ENCODE measurements around the gene PSMC3IP.

DNA sequence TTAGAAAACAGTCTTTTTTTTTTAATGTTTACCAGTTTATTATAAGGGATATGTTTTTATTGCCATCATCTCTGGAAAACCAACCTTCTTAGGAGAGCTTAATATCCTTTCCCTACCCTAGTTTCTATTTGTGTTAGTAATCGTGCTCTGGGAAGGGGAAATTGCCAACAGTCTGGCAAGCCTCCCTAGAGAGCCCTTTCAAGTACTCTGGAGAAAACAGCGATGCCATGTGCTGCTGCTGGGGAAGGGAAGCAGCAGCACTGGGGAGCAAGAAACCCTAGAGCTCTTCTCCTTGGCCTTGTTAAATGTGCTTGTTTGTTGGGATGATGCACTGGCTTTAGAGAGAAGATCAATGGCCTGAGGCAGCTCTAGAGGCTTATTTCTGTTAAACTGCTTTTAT lies 21.4 kb upstream of the PSMC3IP start:
- TF ChIP-seq, protein P1, sequence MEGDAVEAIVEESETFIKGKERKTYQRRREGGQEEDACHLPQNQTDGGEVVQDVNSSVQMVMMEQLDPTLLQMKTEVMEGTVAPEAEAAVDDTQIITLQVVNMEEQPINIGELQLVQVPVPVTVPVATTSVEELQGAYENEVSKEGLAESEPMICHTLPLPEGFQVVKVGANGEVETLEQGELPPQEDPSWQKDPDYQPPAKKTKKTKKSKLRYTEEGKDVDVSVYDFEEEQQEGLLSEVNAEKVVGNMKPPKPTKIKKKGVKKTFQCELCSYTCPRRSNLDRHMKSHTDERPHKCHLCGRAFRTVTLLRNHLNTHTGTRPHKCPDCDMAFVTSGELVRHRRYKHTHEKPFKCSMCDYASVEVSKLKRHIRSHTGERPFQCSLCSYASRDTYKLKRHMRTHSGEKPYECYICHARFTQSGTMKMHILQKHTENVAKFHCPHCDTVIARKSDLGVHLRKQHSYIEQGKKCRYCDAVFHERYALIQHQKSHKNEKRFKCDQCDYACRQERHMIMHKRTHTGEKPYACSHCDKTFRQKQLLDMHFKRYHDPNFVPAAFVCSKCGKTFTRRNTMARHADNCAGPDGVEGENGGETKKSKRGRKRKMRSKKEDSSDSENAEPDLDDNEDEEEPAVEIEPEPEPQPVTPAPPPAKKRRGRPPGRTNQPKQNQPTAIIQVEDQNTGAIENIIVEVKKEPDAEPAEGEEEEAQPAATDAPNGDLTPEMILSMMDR (IDR thresholded peaks at IDR 0.05; ENCODE audit: low read depth, low read length, missing input control), result no peak
- TF ChIP-seq, protein P2, sequence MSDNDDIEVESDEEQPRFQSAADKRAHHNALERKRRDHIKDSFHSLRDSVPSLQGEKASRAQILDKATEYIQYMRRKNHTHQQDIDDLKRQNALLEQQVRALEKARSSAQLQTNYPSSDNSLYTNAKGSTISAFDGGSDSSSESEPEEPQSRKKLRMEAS (IDR thresholded peaks at IDR 0.05), result no peak
- TF ChIP-seq FOXA1 (IDR thresholded peaks at IDR 0.05) (no peak), JUND (IDR thresholded peaks at IDR 0.05) (no peak), YY1 (IDR thresholded peaks at IDR 0.05) (no peak), RAD21 (IDR thresholded peaks at IDR 0.05) (no peak), TAF1 (conservative IDR thresholded peaks at IDR 0.05) (no peak), SP1 (IDR thresholded peaks at IDR 0.05) (no peak), RXRA (IDR thresholded peaks at IDR 0.05) (no peak)
- TF ChIP-seq, protein P3, sequence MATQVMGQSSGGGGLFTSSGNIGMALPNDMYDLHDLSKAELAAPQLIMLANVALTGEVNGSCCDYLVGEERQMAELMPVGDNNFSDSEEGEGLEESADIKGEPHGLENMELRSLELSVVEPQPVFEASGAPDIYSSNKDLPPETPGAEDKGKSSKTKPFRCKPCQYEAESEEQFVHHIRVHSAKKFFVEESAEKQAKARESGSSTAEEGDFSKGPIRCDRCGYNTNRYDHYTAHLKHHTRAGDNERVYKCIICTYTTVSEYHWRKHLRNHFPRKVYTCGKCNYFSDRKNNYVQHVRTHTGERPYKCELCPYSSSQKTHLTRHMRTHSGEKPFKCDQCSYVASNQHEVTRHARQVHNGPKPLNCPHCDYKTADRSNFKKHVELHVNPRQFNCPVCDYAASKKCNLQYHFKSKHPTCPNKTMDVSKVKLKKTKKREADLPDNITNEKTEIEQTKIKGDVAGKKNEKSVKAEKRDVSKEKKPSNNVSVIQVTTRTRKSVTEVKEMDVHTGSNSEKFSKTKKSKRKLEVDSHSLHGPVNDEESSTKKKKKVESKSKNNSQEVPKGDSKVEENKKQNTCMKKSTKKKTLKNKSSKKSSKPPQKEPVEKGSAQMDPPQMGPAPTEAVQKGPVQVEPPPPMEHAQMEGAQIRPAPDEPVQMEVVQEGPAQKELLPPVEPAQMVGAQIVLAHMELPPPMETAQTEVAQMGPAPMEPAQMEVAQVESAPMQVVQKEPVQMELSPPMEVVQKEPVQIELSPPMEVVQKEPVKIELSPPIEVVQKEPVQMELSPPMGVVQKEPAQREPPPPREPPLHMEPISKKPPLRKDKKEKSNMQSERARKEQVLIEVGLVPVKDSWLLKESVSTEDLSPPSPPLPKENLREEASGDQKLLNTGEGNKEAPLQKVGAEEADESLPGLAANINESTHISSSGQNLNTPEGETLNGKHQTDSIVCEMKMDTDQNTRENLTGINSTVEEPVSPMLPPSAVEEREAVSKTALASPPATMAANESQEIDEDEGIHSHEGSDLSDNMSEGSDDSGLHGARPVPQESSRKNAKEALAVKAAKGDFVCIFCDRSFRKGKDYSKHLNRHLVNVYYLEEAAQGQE (IDR thresholded peaks at IDR 0.05), result no peak
- TF ChIP-seq, protein P4, sequence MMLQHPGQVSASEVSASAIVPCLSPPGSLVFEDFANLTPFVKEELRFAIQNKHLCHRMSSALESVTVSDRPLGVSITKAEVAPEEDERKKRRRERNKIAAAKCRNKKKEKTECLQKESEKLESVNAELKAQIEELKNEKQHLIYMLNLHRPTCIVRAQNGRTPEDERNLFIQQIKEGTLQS (IDR thresholded peaks at IDR 0.05), result no peak
